Effector CD4-positive, alpha-beta T cell (primary cell): ENCODE measurements around the gene NASP.
A peak's percentile ranks its signal among the peaks of the same experiment; 100 is the strongest.

Source experiments
- DNase-seq: peaks from one replicate; pipeline ENCODE4 v3.0.0-alpha.2; 2020
- total RNA-seq: gene quantifications from one replicate; lab custom pipeline; 2026; lab: John Stamatoyannopoulos, UW

The NASP gene, protein sequence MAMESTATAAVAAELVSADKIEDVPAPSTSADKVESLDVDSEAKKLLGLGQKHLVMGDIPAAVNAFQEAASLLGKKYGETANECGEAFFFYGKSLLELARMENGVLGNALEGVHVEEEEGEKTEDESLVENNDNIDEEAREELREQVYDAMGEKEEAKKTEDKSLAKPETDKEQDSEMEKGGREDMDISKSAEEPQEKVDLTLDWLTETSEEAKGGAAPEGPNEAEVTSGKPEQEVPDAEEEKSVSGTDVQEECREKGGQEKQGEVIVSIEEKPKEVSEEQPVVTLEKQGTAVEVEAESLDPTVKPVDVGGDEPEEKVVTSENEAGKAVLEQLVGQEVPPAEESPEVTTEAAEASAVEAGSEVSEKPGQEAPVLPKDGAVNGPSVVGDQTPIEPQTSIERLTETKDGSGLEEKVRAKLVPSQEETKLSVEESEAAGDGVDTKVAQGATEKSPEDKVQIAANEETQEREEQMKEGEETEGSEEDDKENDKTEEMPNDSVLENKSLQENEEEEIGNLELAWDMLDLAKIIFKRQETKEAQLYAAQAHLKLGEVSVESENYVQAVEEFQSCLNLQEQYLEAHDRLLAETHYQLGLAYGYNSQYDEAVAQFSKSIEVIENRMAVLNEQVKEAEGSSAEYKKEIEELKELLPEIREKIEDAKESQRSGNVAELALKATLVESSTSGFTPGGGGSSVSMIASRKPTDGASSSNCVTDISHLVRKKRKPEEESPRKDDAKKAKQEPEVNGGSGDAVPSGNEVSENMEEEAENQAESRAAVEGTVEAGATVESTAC
- total RNA-seq: 328 reads per million, percentile 96 among the genes with 10 or more reads in this experiment

DNA sequence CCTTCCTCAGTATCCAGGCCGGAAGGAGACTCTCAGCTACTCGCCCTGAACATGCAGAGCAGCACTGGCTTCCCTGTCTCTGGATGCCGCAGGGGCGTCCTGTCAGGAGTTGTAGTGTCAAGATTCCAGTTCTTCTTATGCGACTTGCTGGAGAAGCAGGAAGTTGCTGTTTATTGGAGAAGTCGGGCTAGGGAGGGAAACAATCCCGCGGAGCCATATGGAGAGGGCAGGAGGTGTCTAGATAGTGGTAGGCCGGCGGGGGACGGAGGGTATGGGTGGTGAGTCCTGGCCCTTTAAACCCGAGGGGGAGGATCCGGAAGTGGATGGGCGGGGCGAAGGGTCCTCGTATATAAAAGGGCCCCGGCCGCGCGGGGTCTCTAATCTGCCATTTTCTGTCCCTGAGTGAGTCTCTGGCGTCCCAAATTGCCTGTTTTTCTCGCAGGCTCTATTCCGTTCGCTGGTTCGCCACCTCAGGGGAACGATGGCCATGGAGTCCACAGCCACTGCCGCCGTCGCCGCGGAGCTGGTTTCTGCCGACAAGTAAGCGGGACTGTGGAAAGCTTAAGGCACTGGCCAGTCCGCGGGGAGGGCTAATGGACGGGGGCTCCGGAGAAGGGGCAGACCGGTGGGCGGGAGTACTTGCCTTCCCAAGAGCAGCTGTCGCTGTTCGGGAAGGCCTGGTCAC lies at the start of gene NASP:
Gene NASP (plus strand): TSS at position 376 of the 685 bp plus-strand sequence. CDS start 106 bp downstream, at position 482.
- DNase-seq: peak; percentile 88

DNA sequence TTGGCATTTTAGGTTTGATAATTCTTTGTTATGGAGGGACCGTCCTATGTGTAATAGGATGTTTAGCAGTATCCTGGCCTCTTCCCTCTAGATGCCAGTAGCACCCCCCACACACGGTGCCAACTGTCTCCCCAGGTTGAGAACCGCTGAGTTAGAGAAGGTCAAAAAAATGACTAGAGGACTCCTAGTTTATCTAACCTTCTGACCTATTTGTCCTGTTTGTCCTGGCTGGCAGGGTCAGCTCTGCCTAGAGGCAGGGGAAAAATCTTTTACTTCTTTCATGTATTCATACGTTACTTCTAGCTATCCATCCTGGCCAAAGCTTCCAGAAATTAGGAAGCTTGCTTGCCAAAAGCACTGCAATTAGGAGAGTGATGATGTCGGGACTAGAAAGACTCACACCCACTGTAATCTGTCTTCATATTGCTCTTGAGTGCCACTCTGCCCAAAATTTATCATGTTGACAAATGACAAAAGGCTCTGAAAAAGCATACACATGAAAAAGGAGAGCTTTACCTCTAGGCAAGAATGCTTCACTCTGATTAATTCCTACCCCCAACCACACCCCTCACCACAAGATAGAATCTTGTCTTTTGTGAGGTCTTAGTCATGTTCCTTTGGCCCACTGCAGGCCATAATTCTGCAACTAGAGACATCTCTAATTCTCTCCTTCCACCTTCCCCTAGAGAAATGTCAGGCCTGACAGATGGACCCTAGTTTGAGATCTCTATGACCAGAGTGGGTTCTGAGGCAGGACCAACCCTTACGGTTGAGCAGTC lies 47.7 kb upstream of the NASP start:
- DNase-seq: no peak

DNA sequence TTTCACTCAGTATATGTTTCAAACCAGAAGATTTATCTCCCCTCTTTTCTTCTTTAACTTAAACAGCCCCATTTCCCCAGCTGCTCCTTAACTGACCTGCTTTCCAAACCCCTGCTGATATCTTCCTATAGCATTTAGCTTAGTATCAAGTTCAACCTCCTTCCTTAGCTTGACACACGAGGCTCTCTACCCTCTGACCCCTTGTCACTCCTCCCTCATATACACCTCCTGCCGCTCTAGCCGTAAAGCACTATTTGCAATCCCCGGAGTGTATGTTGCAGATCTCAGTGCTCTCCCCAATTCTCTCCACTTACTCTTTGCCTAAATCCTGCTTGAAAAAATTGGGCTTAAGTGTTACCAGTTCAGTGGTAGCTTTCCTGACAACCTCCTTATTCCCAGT lies 47.0 kb upstream of the NASP start:
- no peak for DNase-seq

DNA sequence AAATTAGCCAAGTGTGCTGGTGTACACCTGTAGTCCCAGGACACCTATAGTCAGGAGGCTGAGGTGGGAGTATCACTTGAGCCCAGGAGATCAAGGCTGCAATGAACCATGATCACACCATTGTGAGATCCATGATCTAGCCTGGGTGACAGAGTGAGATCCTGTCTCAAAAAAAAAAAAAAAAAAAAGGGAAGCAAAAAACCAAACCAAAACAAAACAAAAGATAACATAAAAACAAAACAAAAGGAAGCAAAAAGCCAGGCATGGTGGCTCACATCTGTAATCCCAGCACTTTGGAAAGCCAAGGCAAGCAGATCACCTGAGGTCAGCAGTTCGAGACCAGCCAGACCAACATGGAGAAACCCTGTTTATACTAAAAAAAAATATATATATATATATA lies 42.6 kb upstream of the NASP start:
- no peak for DNase-seq

DNA sequence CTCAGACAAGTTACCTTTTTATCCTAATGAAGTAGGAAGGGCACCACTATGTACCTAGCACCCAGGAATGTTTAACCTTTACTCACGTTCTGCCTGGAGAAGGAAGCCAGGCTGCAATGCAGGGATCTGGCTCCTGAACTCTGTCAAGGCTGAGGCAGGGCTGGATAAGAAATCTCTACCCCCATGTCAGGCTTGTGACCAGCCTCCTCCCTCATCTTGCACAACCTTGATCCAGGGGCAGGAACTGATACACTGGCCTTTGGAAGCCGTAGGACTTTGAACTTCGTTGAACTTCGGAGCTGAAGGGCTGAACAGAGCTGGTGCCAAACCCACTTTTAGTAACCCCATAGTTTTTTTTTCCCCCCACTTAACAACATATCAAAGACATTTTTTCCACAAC lies 41.2 kb upstream of the NASP start:
- no peak for DNase-seq

DNA sequence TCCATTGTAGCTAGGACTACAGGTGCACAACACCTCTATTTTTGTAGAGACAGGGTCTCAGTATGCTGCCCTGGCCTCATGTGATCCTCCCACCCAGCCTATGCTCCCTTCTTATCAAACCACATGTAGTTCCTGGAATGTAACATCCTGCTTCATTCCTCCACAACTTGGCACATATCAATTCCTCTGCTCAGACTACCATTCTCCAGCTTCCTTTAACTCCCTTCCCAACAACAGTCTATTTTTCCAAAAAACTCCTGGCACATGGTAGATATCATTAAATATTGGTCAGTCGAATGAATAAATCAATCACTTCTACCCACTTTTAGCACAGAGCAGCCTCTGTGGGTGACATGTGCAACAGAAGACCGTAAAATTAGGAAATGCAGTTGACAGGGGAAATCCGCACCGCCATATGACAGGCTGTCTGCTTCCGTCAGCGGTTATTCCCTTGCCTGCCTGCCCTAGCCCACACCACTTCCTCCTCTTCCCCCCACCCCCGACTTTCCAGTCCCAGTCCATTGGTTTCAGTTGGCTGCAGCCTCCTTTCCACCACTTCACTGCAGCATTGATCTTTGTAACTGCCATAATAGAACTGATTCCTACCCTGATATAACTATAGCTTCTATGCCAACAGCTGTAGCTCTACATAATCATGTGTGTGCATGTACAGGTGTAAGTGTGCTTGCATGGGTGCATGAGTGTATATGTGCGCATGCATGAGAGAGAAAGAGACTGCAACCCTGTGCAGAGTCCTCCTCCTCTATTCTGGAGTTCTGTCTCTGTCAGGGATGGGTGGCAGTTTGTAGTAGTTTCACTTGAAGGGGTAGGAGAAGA lies 40.0 kb upstream of the NASP start:
- peak; percentile 67 for DNase-seq

DNA sequence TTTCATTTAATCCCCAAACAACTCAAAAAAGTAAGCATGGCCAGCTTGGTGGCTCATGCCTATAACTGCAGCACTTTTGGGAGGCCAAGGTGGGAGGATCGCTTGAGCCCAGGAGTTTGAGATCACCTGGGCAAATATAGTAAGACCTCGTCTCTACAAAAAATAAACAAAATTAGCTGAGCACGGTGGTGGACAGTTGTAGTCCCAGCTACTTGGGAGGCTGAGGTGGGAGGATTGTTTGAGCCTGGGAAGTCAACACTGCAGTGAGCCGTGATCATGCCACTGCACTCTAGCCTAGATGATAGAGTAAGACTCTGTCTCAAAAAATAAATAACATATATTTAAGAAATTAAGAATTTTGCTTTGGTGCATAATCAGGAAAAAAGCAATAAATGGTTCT lies 39.3 kb upstream of the NASP start:
- no peak for DNase-seq

DNA sequence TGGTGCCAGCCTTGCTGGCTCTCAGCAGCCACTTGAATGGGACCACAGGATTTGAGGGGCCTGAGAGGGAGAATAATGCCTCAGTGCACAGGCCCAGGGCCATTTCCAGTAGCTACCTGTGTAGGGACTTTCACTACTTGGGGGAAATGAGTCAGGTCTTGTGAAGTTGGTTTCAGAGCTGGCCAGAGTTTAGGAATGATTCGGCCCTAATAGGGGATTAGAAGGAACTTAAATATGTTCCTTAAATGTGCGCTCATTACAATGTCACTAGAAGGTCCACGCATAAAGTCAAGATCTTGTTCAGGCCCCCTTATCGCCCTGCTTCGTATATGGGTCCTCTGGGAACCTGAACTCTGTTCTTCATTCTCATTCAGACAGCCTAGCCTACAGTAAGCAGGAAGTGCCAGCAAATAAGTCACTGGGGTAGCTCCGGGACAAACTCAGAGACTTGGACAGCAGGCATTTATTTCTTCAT lies 38.8 kb upstream of the NASP start:
- DNase-seq: no peak

DNA sequence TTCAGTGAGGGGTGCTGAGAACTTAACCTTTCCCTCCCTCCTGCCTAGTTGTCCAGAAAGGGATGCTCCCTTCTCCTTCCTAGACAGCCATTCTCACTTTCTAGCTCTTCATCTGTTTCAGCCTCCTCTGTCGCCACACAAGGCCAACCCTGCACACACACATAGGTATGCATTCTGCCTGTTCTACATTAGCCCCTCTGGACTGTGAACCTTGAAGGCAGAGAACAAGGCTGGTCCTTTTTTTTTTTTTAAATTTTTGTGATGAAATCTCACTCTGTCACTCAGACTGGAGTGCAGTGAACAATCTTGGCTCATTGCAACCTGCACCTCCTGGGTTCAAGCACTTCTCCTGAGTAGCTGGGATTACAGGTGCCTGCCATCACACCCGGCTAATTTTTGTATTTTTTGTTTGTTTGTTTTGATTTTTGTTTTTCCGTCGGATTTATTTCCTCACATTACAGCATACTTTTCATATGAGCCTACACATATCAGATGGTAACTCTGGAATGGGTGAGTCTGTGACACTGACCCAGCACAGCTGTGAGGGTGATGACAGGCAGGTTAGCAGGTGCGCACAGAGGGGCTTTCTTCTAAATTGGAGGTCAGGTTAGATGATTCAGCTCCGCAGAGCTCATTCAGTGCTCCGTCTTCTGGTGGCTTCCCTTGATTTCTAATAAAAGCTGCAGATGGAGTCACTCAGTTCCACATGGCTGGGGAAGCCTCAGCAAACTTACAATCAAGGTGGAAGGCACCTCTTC lies 38.1 kb upstream of the NASP start:
- no peak for DNase-seq

DNA sequence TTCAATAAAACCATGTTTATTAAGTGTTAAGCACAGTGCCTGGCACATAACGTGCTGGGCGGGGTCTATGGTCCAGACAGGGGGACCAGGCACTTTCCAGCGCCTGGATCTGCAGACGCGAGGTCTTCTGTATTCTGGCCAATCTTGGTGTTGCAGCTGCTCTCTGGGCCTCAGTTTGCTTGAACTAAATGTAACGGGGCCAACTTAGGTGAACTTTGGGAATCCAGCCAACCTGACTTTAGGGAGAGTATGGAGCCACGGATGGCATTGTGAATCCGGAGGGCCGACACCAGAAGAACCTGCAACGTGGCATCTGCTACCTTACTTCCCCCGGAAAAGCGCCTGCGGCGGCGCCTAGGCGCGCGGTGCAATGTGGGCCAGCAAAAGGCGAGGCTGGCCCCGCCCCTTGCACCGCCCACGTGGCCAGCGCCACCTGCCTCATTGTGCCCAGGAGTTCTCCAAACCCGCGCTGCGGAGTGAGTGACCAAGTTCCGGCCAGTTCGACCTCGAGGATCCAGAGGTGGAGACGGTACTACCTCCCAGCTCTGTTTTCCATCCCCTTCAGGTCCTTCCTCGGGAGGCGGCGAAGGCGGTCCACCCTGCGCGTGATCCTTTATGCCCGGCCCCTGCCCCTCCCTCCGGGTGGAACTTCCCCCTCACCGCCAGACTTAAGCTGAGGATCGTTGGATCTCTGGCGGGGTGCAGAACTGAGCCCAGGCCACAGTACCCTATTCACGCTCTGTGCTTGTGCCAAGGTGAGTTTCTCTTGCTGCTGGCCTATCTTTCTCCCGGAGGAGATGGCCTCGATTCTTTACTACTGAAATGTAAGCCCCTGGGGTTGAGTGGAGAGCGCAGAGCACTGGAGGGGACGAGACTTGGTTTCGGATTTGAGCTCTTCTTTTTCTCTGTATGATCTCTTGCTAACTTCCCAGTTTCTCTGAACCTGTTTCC lies 33.2 kb upstream of the NASP start, which contains the start of gene AKR1A1:
Gene AKR1A1 (plus strand): TSS at position 426 of the 951 bp plus-strand sequence. CDS start 10,969 bp downstream, outside the sequence.
- peak; percentile 79 for DNase-seq

DNA sequence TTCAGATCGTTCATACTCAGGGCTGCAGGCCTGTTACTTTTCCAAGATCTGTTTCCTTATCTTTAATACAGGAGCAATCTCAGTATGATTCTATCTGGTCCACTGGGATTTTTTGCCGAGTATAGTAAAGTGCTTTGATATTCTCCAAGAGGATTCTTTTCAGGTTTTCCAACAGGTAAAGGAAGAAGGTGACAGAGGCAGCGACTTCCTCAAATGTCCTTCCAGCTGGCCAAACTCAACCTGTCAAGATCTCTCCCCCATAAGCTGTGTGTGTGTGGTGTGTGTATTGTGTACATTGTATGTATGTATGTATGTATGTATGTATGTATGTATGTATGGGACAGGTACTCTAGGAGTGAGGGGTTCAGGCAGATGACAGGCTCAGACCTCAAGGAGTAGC lies 32.2 kb upstream of the NASP start:
- no peak for DNase-seq

DNA sequence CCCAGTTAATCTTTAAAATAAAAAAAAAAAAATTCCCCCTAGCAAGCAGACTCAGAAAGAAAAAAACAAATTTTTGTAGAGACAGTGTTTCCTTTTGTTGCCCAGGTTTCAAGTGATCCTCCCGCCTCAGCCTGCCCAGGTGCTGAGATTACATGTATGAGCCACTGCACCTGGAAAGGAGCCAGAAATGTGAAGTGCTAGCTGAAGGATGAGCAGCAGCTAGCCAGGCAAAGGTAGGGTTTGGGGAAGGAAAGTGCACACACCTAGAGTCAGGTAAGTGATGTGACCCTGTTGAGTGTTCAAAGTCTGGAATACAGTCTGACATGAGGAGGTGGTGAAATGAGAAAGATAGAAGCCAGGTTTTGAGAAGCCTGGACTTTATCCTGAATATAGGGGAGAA lies 31.5 kb upstream of the NASP start:
- no peak for DNase-seq

DNA sequence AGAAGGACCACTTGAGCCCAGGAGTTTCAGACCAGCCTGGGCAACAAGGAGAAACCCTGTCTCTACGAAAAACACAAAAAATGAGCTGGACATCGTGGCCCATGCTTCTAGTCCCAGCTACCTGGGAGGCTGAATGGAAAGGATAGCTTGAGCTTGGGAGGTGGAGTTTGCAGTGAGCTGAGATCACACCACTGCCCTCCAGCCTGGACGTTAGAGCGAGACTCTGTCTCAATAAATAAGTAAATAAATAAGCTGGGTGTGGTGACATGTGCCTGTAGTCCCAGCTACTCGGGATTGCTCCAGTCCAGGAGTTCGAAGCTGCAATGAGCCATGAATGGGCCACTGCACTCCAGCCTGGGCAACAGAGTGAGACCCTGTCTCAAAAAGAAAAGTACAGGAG lies 29.6 kb upstream of the NASP start:
- no peak for DNase-seq

DNA sequence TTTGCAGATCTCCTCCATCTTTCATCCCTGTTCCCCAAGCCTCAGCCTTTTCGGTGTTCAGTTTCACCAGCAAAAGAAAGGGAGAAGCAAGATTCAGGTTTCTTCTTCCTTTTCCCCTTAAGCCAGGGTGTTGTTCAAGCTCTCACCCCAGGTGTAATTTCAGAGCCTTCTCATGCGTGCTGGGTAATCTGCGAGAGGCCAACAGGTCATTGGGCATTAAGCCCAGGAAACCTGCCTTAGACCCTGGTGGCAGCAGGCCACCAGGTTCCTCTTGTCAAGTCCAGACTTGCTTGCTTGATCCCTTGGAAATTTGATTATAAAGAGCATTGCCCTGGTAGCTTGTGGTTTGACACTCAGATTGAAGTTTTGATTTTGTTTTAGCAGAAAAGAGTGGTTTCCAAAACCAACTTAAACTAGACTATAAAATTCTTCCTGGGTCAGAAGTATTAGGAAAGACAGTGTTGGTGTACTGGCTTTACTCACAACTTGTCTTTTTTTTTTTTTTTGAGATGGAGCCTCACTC lies 26.4 kb upstream of the NASP start:
- no peak for DNase-seq

DNA sequence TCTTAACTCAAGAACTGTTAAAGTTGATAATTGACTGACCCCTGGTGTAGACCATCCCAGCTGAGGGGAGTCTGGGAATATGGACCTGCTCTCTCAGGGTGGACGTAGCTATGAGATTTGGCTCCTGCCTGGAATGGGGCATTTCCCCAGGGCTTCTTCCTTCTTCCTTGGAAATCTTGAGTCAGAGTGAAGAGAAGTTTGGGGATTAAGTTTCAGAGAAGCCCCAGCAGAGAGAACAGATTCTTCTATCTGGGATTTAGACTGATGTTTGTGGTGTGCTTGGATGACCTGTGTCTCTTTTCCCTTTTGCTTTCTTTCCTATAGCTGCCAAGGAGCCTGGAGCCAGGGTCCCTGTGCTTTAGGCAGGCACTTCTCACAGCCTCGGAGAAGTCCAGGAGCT lies 20.0 kb upstream of the NASP start:
- DNase-seq: no peak

DNA sequence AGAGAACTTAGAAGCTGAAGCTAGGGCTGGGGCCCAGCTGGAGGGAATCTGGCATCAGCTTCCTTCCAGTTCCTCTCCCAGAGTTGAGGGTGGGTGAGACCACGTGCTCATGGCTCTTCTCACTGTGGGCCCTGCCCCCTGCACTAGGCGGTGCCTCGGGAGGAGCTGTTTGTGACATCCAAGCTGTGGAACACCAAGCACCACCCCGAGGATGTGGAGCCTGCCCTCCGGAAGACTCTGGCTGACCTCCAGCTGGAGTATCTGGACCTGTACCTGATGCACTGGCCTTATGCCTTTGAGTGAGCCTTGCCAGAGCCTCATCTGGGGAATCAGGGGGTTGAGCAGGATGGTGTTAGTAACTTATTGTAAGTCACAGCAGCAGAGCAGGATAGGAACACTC lies 17.1 kb upstream of the NASP start:
- DNase-seq: no peak

DNA sequence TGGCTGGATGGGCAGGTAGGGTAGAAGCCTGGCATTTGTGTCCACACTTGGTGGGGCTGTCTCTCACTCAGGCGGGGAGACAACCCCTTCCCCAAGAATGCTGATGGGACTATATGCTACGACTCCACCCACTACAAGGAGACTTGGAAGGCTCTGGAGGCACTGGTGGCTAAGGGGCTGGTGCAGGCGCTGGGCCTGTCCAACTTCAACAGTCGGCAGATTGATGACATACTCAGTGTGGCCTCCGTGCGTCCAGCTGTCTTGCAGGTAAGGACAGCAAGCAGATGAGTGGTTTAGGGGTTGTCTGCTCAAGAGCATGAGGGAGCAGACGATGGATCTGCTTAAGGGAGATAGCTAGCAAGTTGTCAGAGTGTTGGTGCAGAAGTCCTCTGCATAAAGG lies 15.9 kb upstream of the NASP start:
- DNase-seq: no peak

DNA sequence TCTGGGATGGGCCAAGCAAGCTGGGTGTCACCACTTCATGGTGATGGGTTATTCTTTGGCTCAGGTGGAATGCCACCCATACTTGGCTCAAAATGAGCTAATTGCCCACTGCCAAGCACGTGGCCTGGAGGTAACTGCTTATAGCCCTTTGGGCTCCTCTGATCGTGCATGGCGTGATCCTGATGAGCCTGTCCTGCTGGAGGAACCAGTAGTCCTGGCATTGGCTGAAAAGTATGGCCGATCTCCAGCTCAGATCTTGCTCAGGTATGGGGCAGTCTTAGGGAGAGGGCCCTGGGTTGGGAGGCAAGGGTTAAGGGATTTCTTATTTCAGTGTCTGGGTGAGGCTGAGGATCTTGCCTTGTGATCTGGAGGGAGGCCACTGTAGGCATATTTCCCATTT lies 15.4 kb upstream of the NASP start:
- no peak for DNase-seq

DNA sequence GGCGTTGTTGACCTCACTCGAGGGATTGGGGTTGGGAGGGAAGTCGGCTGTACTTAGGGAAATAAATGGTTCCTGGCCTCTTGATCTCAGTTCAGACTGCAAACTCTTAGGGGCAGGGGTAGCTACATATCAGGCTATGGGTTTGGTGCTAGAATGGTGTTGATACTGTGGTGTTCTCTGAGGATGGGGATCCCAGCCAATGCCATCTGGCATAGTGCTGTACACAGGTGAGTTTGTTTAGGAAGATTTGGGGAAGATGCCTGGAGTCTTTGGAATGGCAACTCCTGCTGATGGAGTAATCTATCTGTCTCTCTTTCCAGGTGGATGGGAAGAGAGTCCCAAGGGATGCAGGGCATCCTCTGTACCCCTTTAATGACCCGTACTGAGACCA lies 14.3 kb upstream of the NASP start:
- no peak for DNase-seq
